Activated CD4-positive, alpha-beta T cell treated with anti-CD3 and anti-CD28 coated beads for 36 hours (primary cell): ENCODE measurements around the gene RPL35. TPM values are rescaled to one million over a fixed set of nuclear protein-coding genes. Genes with fewer than 3 reads are reported as not detected.

Source experiments
- ATAC-seq: fragments of 200-7000 bp; cut with Tn5 transposase; one replicate; pipeline ENCODE4 v1.10.0; 2021; ENCODE audit warnings: mild to moderate bottlenecking, moderate library complexity
- CTCF ChIA-PET: fragments of 350-600 bp; sonication (Branson Sonifier 250); formaldehyde crosslinking; loops from one replicate; lab custom pipeline; 2021; ENCODE audit warnings: antibody characterized with exemption; lab: Charles Lee
- POLR2A ChIA-PET: fragments of 350-600 bp; sonication (Branson Sonifier 250); formaldehyde crosslinking; loops from one replicate; lab custom pipeline; 2021; ENCODE audit warnings: antibody characterized with exemption, inconsistent platforms; lab: Charles Lee
- DNase-seq: peaks from one replicate; pipeline ENCODE4 v3.0.0-alpha.2; 2020
- H3K27ac Mint-ChIP-seq: one replicate; pipeline ENCODE4 v1.8.0; 2021; ENCODE audit warnings: mixed read lengths
- H3K27me3 Mint-ChIP-seq: one replicate; pipeline ENCODE4 v1.8.0; 2021; ENCODE audit warnings: mixed read lengths
- H3K36me3 Mint-ChIP-seq: one replicate; pipeline ENCODE4 v1.8.0; 2021; ENCODE audit warnings: low read depth, mixed read lengths
- H3K4me1 Mint-ChIP-seq: one replicate; pipeline ENCODE4 v1.8.0; 2021; ENCODE audit warnings: mixed read lengths
- H3K4me3 Mint-ChIP-seq: one replicate; pipeline ENCODE4 v1.8.0; 2021; ENCODE audit warnings: mild to moderate bottlenecking, moderate library complexity, mixed read lengths
- H3K9me3 Mint-ChIP-seq: one replicate; pipeline ENCODE4 v1.8.0; 2021; ENCODE audit warnings: low read depth, mixed read lengths
- intact Hi-C, 2 experiments: fragments of 100-400 bp; cut with DNase I in 1 of 2; cut with micrococcal nuclease in 1 of 2; formaldehyde crosslinking; loops; one replicate each; pipeline versions ENCODE4 v1.14.2 to v1.15.1; 2022 to 2024; cut with DNase I, micrococcal nuclease
- total RNA-seq, 2 experiments: library from RNA; stranded (reverse); gene quantifications; one replicate each; pipeline ENCODE4 v1.2.3, GENCODE V29; 2021

The RPL35 gene
- total RNA-seq, 2 experiments from 2014 or later: 2,227 to 2,561 TPM

- Mint-ChIP-seq H3K27me3 (no peaks in the 10 kb centered on the region), H3K4me3 (no peak overlapping the region), H3K9me3 (no peaks in the 10 kb centered on the region), H3K27ac (no peak overlapping the region), H3K36me3 (peaks cover 65% of the 10 kb centered on the region), H3K4me1 (no peaks in the 10 kb centered on the region)
- ATAC-seq (no peak), DNase-seq (no peak)
- intact Hi-C loops: no loop called here
- POLR2A ChIA-PET: no interaction called here
- CTCF ChIA-PET: interaction anchor here (0.6 to 0.7 kb wide), 2 partner anchors 38 to 268 kb away, joined by 3 read pairs; no protein-coding TSS in a partner anchor
These were observed 25.2 kb upstream of the RPL35 start for GRCh38 chr9:124886866-124887492.

- POLR2A ChIA-PET: no interaction called here
- Mint-ChIP-seq H3K4me1 (no peaks in the 10 kb centered on the region), H3K36me3 (peaks cover 67% of the 10 kb centered on the region)
These were observed 24.7 kb upstream of the RPL35 start for GRCh38 chr9:124886461-124886860.

GRCh38 chr9:124885551-124885950 is 23.8 kb upstream of the RPL35 start:
- intact Hi-C loops: no loop called here
- ATAC-seq (no peak), DNase-seq (no peak)
- Mint-ChIP-seq H3K9me3 (no peaks in the 10 kb centered on the region), H3K36me3 (peaks cover 60% of the 10 kb centered on the region), H3K4me1 (no peaks in the 10 kb centered on the region), H3K4me3 (no peak overlapping the region), H3K27ac (no peak overlapping the region), H3K27me3 (no peaks in the 10 kb centered on the region)
- ChIA-PET CTCF (interaction anchor here (0.9 kb wide), 1 partner anchor 32 kb away, joined by 3 read pairs; the partner anchor contains the start of gene WDR38), POLR2A (no interaction called here)

More at GRCh38 chr9:124886461-124886860, 24.7 kb upstream of the RPL35 start:
- Mint-ChIP-seq H3K9me3 (no peaks in the 10 kb centered on the region), H3K27me3 (no peaks in the 10 kb centered on the region), H3K4me3 (no peak overlapping the region), H3K27ac (no peak overlapping the region)
- intact Hi-C loops: no loop called here
- no peak for DNase-seq
- CTCF ChIA-PET: interaction anchor here (0.6 to 0.9 kb wide), 2 partner anchors 33 to 268 kb away, joined by 3 read pairs; partner anchors contain the start of gene WDR38
- ATAC-seq: no peak

GRCh38 chr9:124884376-124884775 is 22.6 kb upstream of the RPL35 start:
- intact Hi-C loops: no loop called here

GRCh38 chr9:124882231-124882630 is 20.5 kb upstream of the RPL35 start:
- Mint-ChIP-seq H3K4me1 (no peaks in the 10 kb centered on the region), H3K27me3 (no peaks in the 10 kb centered on the region), H3K4me3 (no peak overlapping the region), H3K27ac (no peak overlapping the region), H3K36me3 (peaks cover 55% of the 10 kb centered on the region), H3K9me3 (no peaks in the 10 kb centered on the region)
- no peak for DNase-seq
- intact Hi-C loops: no loop called here
- no peak for ATAC-seq
- CTCF ChIA-PET: interaction anchor here (1.4 kb wide), 1 partner anchor 12 kb away, joined by 4 read pairs; no protein-coding TSS in a partner anchor
- POLR2A ChIA-PET: no interaction called here

More at GRCh38 chr9:124884376-124884775, 22.6 kb upstream of the RPL35 start:
- no peak for DNase-seq
- H3K36me3 Mint-ChIP-seq: peaks cover 49% of the 10 kb centered on the region
- no peaks in the 10 kb centered on the region for H3K4me1 Mint-ChIP-seq
- ChIA-PET POLR2A (no interaction called here), CTCF (interaction anchor here (0.9 kb wide), 1 partner anchor 10 kb away, joined by 5 read pairs; no protein-coding TSS in a partner anchor)
- no peak overlapping the region for H3K27ac Mint-ChIP-seq
- H3K27me3 Mint-ChIP-seq: no peaks in the 10 kb centered on the region
- no peaks in the 10 kb centered on the region for H3K9me3 Mint-ChIP-seq
- no peak for ATAC-seq
- no peak overlapping the region for H3K4me3 Mint-ChIP-seq

GRCh38 chr9:124881138-124881743 is 19.5 kb upstream of the RPL35 start:
- intact Hi-C loops: no loop called here

GRCh38 chr9:124880501-124880900 is 18.7 kb upstream of the RPL35 start:
- POLR2A ChIA-PET: no interaction called here
- Mint-ChIP-seq H3K27me3 (no peaks in the 10 kb centered on the region), H3K9me3 (no peaks in the 10 kb centered on the region), H3K27ac (no peak overlapping the region), H3K36me3 (peaks cover 48% of the 10 kb centered on the region), H3K4me3 (no peak overlapping the region), H3K4me1 (no peaks in the 10 kb centered on the region)
- ATAC-seq (no peak), DNase-seq (no peak)
- intact Hi-C loops: no loop called here
- CTCF ChIA-PET: interaction anchor here (1.2 to 1.3 kb wide), 2 partner anchors 27 to 37 kb away, joined by 3 to 4 read pairs; partner anchors contain the start of gene WDR38

More at GRCh38 chr9:124881138-124881743, 19.5 kb upstream of the RPL35 start:
- H3K36me3 Mint-ChIP-seq: peaks cover 51% of the 10 kb centered on the region
- no peaks in the 10 kb centered on the region for H3K4me1 Mint-ChIP-seq
- CTCF ChIA-PET: interaction anchor here (0.6 to 1.4 kb wide), 4 partner anchors 13 to 63 kb away, joined by 3 to 4 read pairs (median 4); partner anchors contain the start of gene WDR38
- H3K27me3 Mint-ChIP-seq: no peaks in the 10 kb centered on the region
- no peak overlapping the region for H3K4me3 Mint-ChIP-seq
- no peaks in the 10 kb centered on the region for H3K9me3 Mint-ChIP-seq
- ATAC-seq (no peak), DNase-seq (no peak)
- no peak overlapping the region for H3K27ac Mint-ChIP-seq
- POLR2A ChIA-PET: no interaction called here

- ATAC-seq (no peak), DNase-seq (no peak)
- intact Hi-C loops: no loop called here
- Mint-ChIP-seq H3K27ac (no peak overlapping the region), H3K4me1 (peaks cover 5% of the 10 kb centered on the region), H3K4me3 (no peak overlapping the region), H3K36me3 (peaks cover 50% of the 10 kb centered on the region), H3K9me3 (no peaks in the 10 kb centered on the region), H3K27me3 (no peaks in the 10 kb centered on the region)
- ChIA-PET POLR2A (interaction anchor here (1.8 kb wide), 1 partner anchor 9 kb away, joined by 7 read pairs; no protein-coding TSS in a partner anchor), CTCF (interaction anchor here (1.1 kb wide), 2 partner anchors 104 to 456 kb away, joined by 3 read pairs; no protein-coding TSS in a partner anchor)
These were observed 17.5 kb upstream of the RPL35 start for GRCh38 chr9:124879226-124879625.

GRCh38 chr9:124878518-124878917 is 16.8 kb upstream of the RPL35 start:
- peaks cover 55% of the 10 kb centered on the region for H3K36me3 Mint-ChIP-seq
- POLR2A ChIA-PET: interaction anchor here (0.6 to 1.8 kb wide), 3 partner anchors 9 to 17 kb away, joined by 3 to 7 read pairs (median 3); partner anchors contain the start of gene RPL35
- no peaks in the 10 kb centered on the region for H3K9me3 Mint-ChIP-seq
- ATAC-seq: no peak
- H3K27me3 Mint-ChIP-seq: no peaks in the 10 kb centered on the region
- CTCF ChIA-PET: interaction anchor here (1.1 to 1.6 kb wide), 2 partner anchors 25 to 457 kb away, joined by 3 read pairs; no protein-coding TSS in a partner anchor
- H3K27ac Mint-ChIP-seq: no peak overlapping the region
- H3K4me1 Mint-ChIP-seq: peaks cover 10% of the 10 kb centered on the region
- no peak for DNase-seq
- intact Hi-C loops: no loop called here
- no peak overlapping the region for H3K4me3 Mint-ChIP-seq

GRCh38 chr9:124878021-124878420 is 16.3 kb upstream of the RPL35 start:
- H3K9me3 Mint-ChIP-seq: no peaks in the 10 kb centered on the region
- POLR2A ChIA-PET: interaction anchor here (0.7 to 1.8 kb wide), 3 partner anchors 8 to 217 kb away, joined by 3 to 7 read pairs (median 3); partner anchors contain the start of gene RPL35
- ATAC-seq (no peak), DNase-seq (no peak)
- H3K36me3 Mint-ChIP-seq: peaks cover 60% of the 10 kb centered on the region
- no peaks in the 10 kb centered on the region for H3K27me3 Mint-ChIP-seq
- CTCF ChIA-PET: interaction anchor here (1.1 to 1.6 kb wide), 3 partner anchors 24 to 457 kb away, joined by 3 read pairs; no protein-coding TSS in a partner anchor
- peaks cover 15% of the 10 kb centered on the region for H3K4me1 Mint-ChIP-seq
- intact Hi-C loops: no loop called here
- no peak overlapping the region for H3K4me3 Mint-ChIP-seq
- H3K27ac Mint-ChIP-seq: no peak overlapping the region
